Esophagus squamous epithelium (tissue), 4 donors: ENCODE results near the gene ROR2.

ENCODE experiments used
- POLR2A ChIP-seq, 4 donors: fragments of 450-650 bp; IDR thresholded peaks; one replicate each; pipeline ENCODE4 v1.6.1; 2017; ENCODE audit warnings: antibody characterized with exemption in 4 of 4, mild to moderate bottlenecking in 4 of 4, moderate library complexity in 3 of 4
- TF ChIP-seq, protein P1 (sequence below), 6 experiments: fragments of 450-650 bp in 4 of 6; fragments of 200-600 bp in 2 of 6; sonication (generic) in 2 of 6; IDR thresholded peaks; one replicate each; pipeline ENCODE4 v1.5.1; 2016 to 2019; ENCODE audit warnings: antibody characterized with exemption in 6 of 6, mild to moderate bottlenecking in 4 of 6, moderate library complexity in 4 of 6

DNA sequence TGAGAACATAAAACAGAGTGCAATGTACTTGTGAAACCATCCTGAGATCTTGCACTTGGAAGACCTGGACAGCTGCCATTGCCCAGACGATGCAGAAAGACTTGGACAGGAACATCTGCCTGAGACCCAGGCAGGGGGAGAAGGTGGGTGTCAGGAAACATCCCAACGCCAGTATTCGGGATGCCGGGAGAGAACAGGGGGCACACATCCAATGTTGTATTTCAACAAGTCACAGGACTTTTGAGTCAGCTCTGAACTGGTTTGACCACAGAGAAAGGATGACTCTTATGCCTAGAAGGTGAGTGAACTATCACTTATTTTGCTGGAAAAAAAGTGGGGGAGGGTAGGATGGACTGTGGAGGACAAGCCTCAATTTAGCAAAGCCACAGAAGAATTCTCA lies 124.6 kb downstream of the ROR2 start:
- TF ChIP-seq, protein P1, sequence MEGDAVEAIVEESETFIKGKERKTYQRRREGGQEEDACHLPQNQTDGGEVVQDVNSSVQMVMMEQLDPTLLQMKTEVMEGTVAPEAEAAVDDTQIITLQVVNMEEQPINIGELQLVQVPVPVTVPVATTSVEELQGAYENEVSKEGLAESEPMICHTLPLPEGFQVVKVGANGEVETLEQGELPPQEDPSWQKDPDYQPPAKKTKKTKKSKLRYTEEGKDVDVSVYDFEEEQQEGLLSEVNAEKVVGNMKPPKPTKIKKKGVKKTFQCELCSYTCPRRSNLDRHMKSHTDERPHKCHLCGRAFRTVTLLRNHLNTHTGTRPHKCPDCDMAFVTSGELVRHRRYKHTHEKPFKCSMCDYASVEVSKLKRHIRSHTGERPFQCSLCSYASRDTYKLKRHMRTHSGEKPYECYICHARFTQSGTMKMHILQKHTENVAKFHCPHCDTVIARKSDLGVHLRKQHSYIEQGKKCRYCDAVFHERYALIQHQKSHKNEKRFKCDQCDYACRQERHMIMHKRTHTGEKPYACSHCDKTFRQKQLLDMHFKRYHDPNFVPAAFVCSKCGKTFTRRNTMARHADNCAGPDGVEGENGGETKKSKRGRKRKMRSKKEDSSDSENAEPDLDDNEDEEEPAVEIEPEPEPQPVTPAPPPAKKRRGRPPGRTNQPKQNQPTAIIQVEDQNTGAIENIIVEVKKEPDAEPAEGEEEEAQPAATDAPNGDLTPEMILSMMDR (IDR thresholded peaks at IDR 0.05): no peak
- no peak for TF ChIP-seq POLR2A (IDR thresholded peaks at IDR 0.05)
